Aorta (tissue), 5 donors: ENCODE measurements around the gene CENPF. TPM values are rescaled to one million over a fixed set of nuclear protein-coding genes. Genes with fewer than 3 reads are reported as not detected.

Experiments used
- ATAC-seq: fragments of 200-7000 bp; cut with Tn5 transposase; one replicate; pipeline ENCODE4 v1.9.1; 2022; ENCODE audit warnings: moderate library complexity; ENCODE audit not compliant: low FRiP score
- DNase-seq, 2 donors: peaks; one replicate each; pipeline ENCODE4 v3.0.0-alpha.2; 2020
- H3K27ac ChIP-seq, 2 donors: one replicate each; pipeline ENCODE4 v1.5.1; 2013; ENCODE audit warnings: low read length in 2 of 2, mild to moderate bottlenecking in 2 of 2, moderate library complexity in 2 of 2, control low read depth in 1 of 2, inconsistent platforms in 1 of 2, low read depth in 1 of 2
- H3K27me3 ChIP-seq, 2 donors: one replicate each; pipeline ENCODE4 v1.6.1; 2013; ENCODE audit warnings: control low read depth in 1 of 2, low read length in 1 of 2, mild to moderate bottlenecking in 1 of 2, moderate library complexity in 1 of 2; ENCODE audit not compliant: insufficient read depth in 2 of 2, control insufficient read depth in 1 of 2
- H3K36me3 ChIP-seq, 2 donors: one replicate each; pipeline ENCODE4 v1.6.1; 2013; ENCODE audit warnings: control low read depth in 1 of 2, low read length in 1 of 2, mild to moderate bottlenecking in 1 of 2; ENCODE audit not compliant: insufficient read depth in 2 of 2, control insufficient read depth in 1 of 2
- H3K4me1 ChIP-seq, 2 donors: one replicate each; pipeline ENCODE4 v1.6.1; 2013; ENCODE audit warnings: low read length in 2 of 2, control low read depth in 1 of 2, mild to moderate bottlenecking in 1 of 2, moderate library complexity in 1 of 2; ENCODE audit not compliant: insufficient read depth in 2 of 2, control insufficient read depth in 1 of 2
- H3K4me3 ChIP-seq, 2 donors: one replicate each; pipeline ENCODE4 v1.5.1; 2013; ENCODE audit warnings: low read length in 2 of 2, control low read depth in 1 of 2, mild to moderate bottlenecking in 1 of 2
- H3K9me3 ChIP-seq: one replicate; pipeline ENCODE4 v1.6.1; 2013; ENCODE audit warnings: mild to moderate bottlenecking, low read length; ENCODE audit not compliant: control insufficient read depth
- WGBS, 2 donors: extraction: QIAGEN DNeasy Blood & Tissue Kit; methylation state at CpG; one replicate each; pipeline ENCODE4 v1.1.7; 2013; 5-methylcytosine and 5-hydroxymethylcytosine counted together
- intact Hi-C, 2 donors: fragments of 100-400 bp; cut with DNase I; formaldehyde crosslinking; loops; one replicate each; pipeline versions ENCODE4 v1.14.2 to v1.15.0; 2022
- polyA plus RNA-seq, 2 donors: library from polyadenylated mRNA; stranded (reverse); fragments of 200-250 nt; gene quantifications; one replicate each; pipeline ENCODE4 v1.2.3, GENCODE V29; 2013
- total RNA-seq, 2 donors: library from RNA; stranded (reverse); fragmentation: NEBNext Ultra II Directional; extraction: Animal tissue kit (Norgen Biotek cat#: 25700); gene quantifications; one replicate each; pipeline ENCODE4 v1.2.1, GENCODE V29; 2021
- donor health status: healthy with polysubstance abuse.
- donor health status: Bipolar disorder and iron deficiency.
- donor health status: DM: no; HTN: no; CAD: no.
- donor health status: DM: no; HTN: no; CAD: no.
- donor health status: DM: yes; HTN: yes; CAD: no.

CENPF gene
- total and polyA plus RNA-seq, 4 donors: 0.05 to 4.3 (median 1.1) TPM

DNA sequence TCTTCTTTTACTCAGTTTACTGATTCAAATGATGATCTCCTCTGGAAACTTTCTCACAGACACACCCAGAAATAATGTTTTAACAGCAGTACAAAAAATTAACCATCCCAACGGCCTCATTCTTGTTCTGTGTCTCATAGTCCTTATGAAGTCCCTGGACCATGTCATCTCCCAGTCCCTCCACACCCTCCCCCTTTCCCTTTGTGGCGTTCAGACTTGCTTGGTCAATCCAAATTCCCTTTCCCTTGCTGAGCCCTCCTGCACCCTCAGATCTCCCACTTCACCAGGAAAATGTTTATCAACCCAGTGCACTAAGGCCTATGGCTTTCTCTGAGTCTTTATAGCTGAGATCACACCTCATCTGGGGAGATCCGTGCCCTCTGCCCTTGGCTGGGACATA, 85.9 kb downstream of the CENPF start:
- no peak for ATAC-seq
- Histone ChIP-seq H3K36me3 (no peaks in the 10 kb centered on the region), H3K9me3 (no peaks in the 10 kb centered on the region), H3K27me3 (no peaks in the 10 kb centered on the region), H3K4me3 (no peak overlapping the region), H3K4me1 (no peaks in the 10 kb centered on the region), H3K27ac (no peak overlapping the region)
- no peak for DNase-seq
- intact Hi-C loops: no loop called here
- WGBS, 2 donors: 66 to 70% methylated on average over 3 of the region's 3 CpGs

DNA sequence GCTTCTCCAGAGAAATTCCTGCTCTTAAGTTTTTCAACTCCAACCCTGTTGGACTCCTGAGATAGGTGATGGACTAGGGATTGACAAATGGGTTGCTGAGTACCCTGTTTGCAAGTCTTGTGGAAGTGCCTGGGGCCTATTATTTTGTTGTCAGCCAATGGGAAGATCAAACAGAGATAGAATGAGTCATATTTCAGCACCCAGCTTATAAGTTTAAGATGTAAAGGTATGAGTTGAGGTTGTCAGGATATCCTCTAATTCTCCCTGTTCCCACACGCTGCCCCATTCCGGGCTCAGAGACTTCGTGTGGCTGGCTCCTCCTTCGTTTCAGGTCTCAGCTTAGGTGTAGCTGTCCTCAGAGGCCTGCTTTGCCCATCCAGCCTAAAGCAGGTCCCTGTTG, 91.8 kb downstream of the CENPF start:
- no peaks in the 10 kb centered on the region for H3K27me3 ChIP-seq
- 70 to 90% methylated on average over 4 of the region's 4 CpGs for WGBS, 2 donors
- intact Hi-C loops: no loop called here
- DNase-seq: no peak
- H3K4me3 ChIP-seq: no peak overlapping the region
- no peak overlapping the region for H3K27ac ChIP-seq
- H3K4me1 ChIP-seq: no peaks in the 10 kb centered on the region
- no peak for ATAC-seq
- H3K9me3 ChIP-seq: peaks cover 2% of the 10 kb centered on the region
- no peaks in the 10 kb centered on the region for H3K36me3 ChIP-seq

DNA sequence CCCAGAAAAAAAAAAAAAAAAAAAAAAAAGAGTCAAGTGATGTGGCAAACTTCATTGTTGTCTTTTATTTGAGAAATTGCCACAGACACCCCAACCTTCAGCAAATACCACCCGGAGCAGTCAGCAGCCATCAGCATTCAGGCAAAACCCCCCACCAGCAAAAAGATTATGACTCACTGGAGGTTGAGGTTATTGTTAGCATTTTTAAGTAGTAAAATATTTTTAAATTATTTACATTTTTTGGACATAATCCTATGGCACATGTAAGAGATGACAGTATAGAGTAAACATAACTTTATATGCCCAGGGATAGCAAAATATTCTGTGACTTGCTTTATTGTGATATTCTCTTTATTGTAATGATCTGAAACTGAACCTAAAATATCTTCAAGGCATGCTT, 95.6 kb downstream of the CENPF start:
- no peak overlapping the region for H3K27ac ChIP-seq
- no peak overlapping the region for H3K4me3 ChIP-seq
- peaks cover 2% of the 10 kb centered on the region for H3K9me3 ChIP-seq
- ATAC-seq: no peak
- no peaks in the 10 kb centered on the region for H3K36me3 ChIP-seq
- no peaks in the 10 kb centered on the region for H3K27me3 ChIP-seq
- H3K4me1 ChIP-seq: no peaks in the 10 kb centered on the region
- DNase-seq: no peak
- WGBS, 2 donors: 77 to 86% methylated on average over 1 of the region's 1 CpG
- intact Hi-C loops: no loop called here

GRCh38 chr1:214700437-214700836, 97.4 kb downstream of the CENPF start:
- 28 to 42% methylated on average over 4 of the region's 4 CpGs for WGBS, 2 donors
- Histone ChIP-seq H3K27ac (no peak overlapping the region), H3K4me3 (no peak overlapping the region), H3K4me1 (no peaks in the 10 kb centered on the region), H3K36me3 (no peaks in the 10 kb centered on the region), H3K9me3 (peaks cover 2% of the 10 kb centered on the region), H3K27me3 (no peaks in the 10 kb centered on the region)
- no peak for DNase-seq
- intact Hi-C loops: no loop called here
- no peak for ATAC-seq

DNA sequence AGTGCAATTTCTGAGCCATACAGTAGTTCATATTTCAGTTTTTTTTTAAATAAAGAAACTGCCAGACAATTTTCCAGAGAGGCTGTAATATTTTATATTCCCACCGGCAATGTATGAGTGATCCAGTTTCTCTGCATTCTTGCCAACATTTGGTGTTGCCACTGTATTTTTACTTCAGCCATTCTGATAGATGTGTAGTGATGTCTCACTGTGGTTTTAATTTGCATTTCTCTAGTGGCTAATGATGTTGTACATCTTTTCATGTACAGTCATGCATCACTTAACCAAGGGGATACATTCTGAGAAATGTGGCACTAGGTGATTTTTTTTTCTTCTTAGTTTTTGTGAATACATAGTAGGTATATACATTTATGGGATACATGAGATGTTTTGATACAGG, 99.6 kb downstream of the CENPF start:
- no peaks in the 10 kb centered on the region for H3K27me3 ChIP-seq
- no peak overlapping the region for H3K4me3 ChIP-seq
- no peak for DNase-seq
- no peaks in the 10 kb centered on the region for H3K4me1 ChIP-seq
- no peak for ATAC-seq
- H3K36me3 ChIP-seq: no peaks in the 10 kb centered on the region
- intact Hi-C loops: no loop called here
- no peak overlapping the region for H3K27ac ChIP-seq
- 69 to 71% methylated on average over 1 of the region's 1 CpG for WGBS, 2 donors
- H3K9me3 ChIP-seq: no peaks in the 10 kb centered on the region

DNA sequence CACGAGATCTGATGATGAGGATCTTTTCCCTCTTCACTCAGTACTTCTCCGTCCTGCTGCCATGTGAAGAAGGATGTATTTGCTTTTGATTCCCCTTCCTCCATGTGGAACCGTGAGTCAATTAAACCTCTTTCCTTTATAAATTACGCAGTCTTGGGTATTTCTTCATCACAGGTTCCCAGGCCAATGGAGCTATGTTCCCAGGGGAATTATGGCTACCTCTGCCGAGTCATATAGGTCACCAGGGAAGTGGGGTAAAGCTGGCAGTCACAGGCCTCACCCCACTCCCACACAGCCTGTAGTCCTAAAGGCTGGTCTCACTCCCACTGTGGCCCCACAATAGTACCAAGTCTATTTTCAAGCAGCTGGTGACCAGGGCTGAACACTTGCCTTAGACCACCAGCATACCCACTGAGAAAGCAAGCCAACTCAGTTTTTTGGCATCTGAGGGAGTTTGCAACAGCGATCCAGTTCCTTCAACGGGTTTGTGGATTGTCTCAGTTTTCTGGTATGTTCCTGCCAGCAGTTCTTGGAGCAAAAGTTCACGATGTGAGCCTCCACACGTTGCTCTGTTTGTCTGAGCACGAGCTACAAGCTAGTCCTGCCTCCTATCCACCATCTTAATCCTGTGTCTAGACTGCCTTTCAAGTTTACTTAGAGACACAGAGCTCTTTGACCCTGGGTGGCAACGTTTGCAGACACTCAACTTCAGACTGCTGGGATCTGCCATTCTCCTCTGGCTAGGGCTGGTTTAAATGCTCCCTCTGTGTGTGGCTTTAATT, 104.5 kb downstream of the CENPF start:
- no peaks in the 10 kb centered on the region for H3K4me1 ChIP-seq
- 62 to 64% methylated on average over 11 of the region's 11 CpGs for WGBS, 2 donors
- no peak for DNase-seq
- ATAC-seq: no peak
- H3K4me3 ChIP-seq: no peak overlapping the region
- no peak overlapping the region for H3K27ac ChIP-seq
- no peaks in the 10 kb centered on the region for H3K27me3 ChIP-seq
- H3K9me3 ChIP-seq: no peaks in the 10 kb centered on the region
- H3K36me3 ChIP-seq: no peaks in the 10 kb centered on the region
- intact Hi-C loops: no loop called here

DNA sequence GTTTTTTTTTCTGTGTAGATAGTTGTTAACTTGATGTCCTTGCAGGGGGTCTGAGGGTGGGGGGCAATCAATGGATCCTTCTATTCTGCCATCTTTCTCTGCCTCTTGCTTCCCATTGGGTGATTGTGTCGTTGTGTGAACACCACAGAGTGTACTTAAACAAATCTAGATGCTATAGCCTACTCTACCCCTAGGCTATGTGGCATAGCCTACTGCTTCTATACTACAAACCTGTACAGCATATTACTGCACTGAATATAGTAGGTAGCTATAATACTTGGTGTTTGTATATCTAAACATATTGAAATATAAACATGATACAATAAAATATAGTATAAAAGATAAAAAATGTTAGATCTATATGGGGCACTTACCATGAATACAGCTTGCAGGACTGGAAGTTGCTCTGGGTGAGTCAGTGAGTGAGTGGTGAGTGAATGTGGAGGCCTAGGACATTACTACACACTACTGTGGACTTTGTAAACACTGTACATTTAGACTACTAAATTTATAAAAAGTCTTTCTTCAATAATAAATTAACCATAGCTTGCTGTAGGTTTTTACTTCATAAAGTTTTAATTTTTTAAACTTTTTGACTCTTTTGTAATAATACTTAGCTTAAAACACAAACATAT, 105.4 kb downstream of the CENPF start:
- ATAC-seq: no peak
- 50 to 54% methylated on average over 1 of the region's 1 CpG for WGBS, 2 donors
- no peaks in the 10 kb centered on the region for H3K36me3 ChIP-seq
- no peak overlapping the region for H3K4me3 ChIP-seq
- no peak for DNase-seq
- no peaks in the 10 kb centered on the region for H3K4me1 ChIP-seq
- intact Hi-C loops: no loop called here
- no peaks in the 10 kb centered on the region for H3K9me3 ChIP-seq
- no peak overlapping the region for H3K27ac ChIP-seq
- no peaks in the 10 kb centered on the region for H3K27me3 ChIP-seq

DNA sequence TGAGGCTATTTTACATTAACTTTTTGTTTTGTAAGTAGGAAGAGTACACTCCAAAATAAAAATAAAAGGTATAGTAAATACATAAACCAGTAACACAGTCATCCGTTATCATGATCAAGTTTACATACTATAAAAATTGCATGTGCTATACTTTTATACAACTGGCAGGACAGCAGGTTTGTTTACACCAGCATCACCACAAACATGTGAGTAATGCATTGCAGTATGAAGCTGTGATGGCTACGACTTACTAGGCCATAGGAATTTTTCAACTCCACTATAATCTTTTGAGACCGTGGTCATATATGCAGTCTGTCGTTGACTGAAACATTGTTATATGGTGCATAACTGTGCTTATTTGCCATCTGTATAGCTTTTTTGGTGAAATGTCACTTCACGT, 106.2 kb downstream of the CENPF start:
- intact Hi-C loops: no loop called here
- no peak for ATAC-seq

GRCh38 chr1:214712737-214713136, 109.7 kb downstream of the CENPF start:
- intact Hi-C loops: no loop called here
- WGBS, 2 donors: 63 to 70% methylated on average over 2 of the region's 2 CpGs
- no peak for ATAC-seq

More for the DNA sequence above, 106.2 kb downstream of the CENPF start:
- WGBS, 2 donors: 69 to 84% methylated on average over 5 of the region's 5 CpGs
- H3K4me1 ChIP-seq: no peaks in the 10 kb centered on the region
- no peaks in the 10 kb centered on the region for H3K36me3 ChIP-seq
- H3K27ac ChIP-seq: no peak overlapping the region
- no peak for DNase-seq
- H3K9me3 ChIP-seq: no peaks in the 10 kb centered on the region
- H3K4me3 ChIP-seq: no peak overlapping the region
- no peaks in the 10 kb centered on the region for H3K27me3 ChIP-seq

More at GRCh38 chr1:214712737-214713136, 109.7 kb downstream of the CENPF start:
- no peak for DNase-seq
- no peak overlapping the region for H3K4me3 ChIP-seq
- no peaks in the 10 kb centered on the region for H3K36me3 ChIP-seq
- no peak overlapping the region for H3K27ac ChIP-seq
- no peaks in the 10 kb centered on the region for H3K4me1 ChIP-seq
- H3K9me3 ChIP-seq: no peaks in the 10 kb centered on the region
- H3K27me3 ChIP-seq: no peaks in the 10 kb centered on the region
